SK-N-SH treated with all-trans-retinoic acid at 6 μM for 48 hours (cell line): ENCODE data around the gene PTOV1.

Source experiments
- ATAC-seq: fragments of 200-7000 bp; cut with Tn5 transposase; 3 replicates; pipeline ENCODE4 v1.9.1; 2020; ENCODE audit warnings: mild to moderate bottlenecking, moderate library complexity
- ARNTL ChIP-seq: fragments of 450-650 bp; formaldehyde crosslinking; IDR thresholded peaks from 2 replicates; pipeline ENCODE4 v1.5.0; 2020; ENCODE audit warnings: low read depth, mild to moderate bottlenecking, moderate library complexity, borderline replicate concordance
- BACH2 ChIP-seq: fragments of 250-450 bp; sonication (Bioruptor Pico); IDR thresholded peaks from 2 replicates; pipeline ENCODE4 v1.9.0; 2021; ENCODE audit warnings: mild to moderate bottlenecking, borderline replicate concordance
- CSDC2 ChIP-seq: fragments of 250-450 bp; sonication (Bioruptor Pico); IDR thresholded peaks from 2 replicates; pipeline ENCODE4 v1.5.0; 2020; ENCODE audit warnings: mild to moderate bottlenecking, moderate library complexity
- ESRRG ChIP-seq: fragments of 250-450 bp; sonication (Bioruptor Pico); IDR thresholded peaks from 2 replicates; pipeline ENCODE4 v1.6.1; 2021; ENCODE audit warnings: mild to moderate bottlenecking
- PPARA ChIP-seq: fragments of 250-450 bp; sonication (Bioruptor Pico); IDR thresholded peaks from 2 replicates; pipeline ENCODE4 v1.5.0; 2020; ENCODE audit warnings: mild to moderate bottlenecking, borderline replicate concordance
- RARB ChIP-seq: fragments of 250-450 bp; sonication (Bioruptor Pico); IDR thresholded peaks from 2 replicates; pipeline ENCODE4 v1.8.0; 2021; ENCODE audit warnings: mild to moderate bottlenecking, moderate library complexity
- SNAI2 ChIP-seq: fragments of 250-450 bp; sonication (Bioruptor Pico); IDR thresholded peaks from 2 replicates; pipeline ENCODE4 v1.5.0; 2020; ENCODE audit warnings: mild to moderate bottlenecking, moderate library complexity
- TCF4 ChIP-seq: fragments of 250-450 bp; sonication (Bioruptor Pico); IDR thresholded peaks from 2 replicates; pipeline ENCODE4 v1.8.0; 2021; ENCODE audit warnings: mild to moderate bottlenecking, moderate library complexity, borderline replicate concordance
- ZC3H10 ChIP-seq: fragments of 250-450 bp; sonication (Bioruptor Pico); IDR thresholded peaks from 2 replicates; pipeline ENCODE4 v1.5.1; 2021; ENCODE audit warnings: mild to moderate bottlenecking, moderate library complexity
- ZFP3 ChIP-seq: fragments of 250-450 bp; sonication (Bioruptor Pico); IDR thresholded peaks from 2 replicates; pipeline ENCODE4 v1.5.0; 2020; ENCODE audit warnings: mild to moderate bottlenecking, moderate library complexity
- ZFP30 ChIP-seq: fragments of 450-650 bp; formaldehyde crosslinking; IDR thresholded peaks from 2 replicates; pipeline ENCODE4 v1.5.0; 2022; ENCODE audit warnings: mild to moderate bottlenecking, moderate library complexity
- ZNF565 ChIP-seq: fragments of 450-650 bp; formaldehyde crosslinking; conservative IDR thresholded peaks from 2 replicates; pipeline ENCODE4 v1.5.0; 2020; ENCODE audit warnings: low read depth, mild to moderate bottlenecking, moderate library complexity
- TF ChIP-seq, protein P1 (sequence below): fragments of 250-450 bp; sonication (Bioruptor Pico); IDR thresholded peaks from 2 replicates; pipeline ENCODE4 v1.5.0; 2020; ENCODE audit warnings: mild to moderate bottlenecking, moderate library complexity
- TF ChIP-seq, protein P2 (sequence below): fragments of 250-450 bp; sonication (Bioruptor Pico); IDR thresholded peaks from 2 replicates; pipeline ENCODE4 v1.5.1; 2020; ENCODE audit warnings: low read depth, mild to moderate bottlenecking, moderate library complexity
- TF ChIP-seq, protein P3 (sequence below): fragments of 250-450 bp; sonication (Bioruptor Pico); IDR thresholded peaks from 2 replicates; pipeline ENCODE4 v1.8.0; 2020; ENCODE audit warnings: mild to moderate bottlenecking, moderate library complexity, borderline replicate concordance
- TF ChIP-seq, protein P4 (sequence below): fragments of 250-450 bp; sonication (Bioruptor Pico); IDR thresholded peaks from 2 replicates; pipeline ENCODE4 v1.5.1; 2021; ENCODE audit warnings: mild to moderate bottlenecking, moderate library complexity

PTOV1 gene

DNA sequence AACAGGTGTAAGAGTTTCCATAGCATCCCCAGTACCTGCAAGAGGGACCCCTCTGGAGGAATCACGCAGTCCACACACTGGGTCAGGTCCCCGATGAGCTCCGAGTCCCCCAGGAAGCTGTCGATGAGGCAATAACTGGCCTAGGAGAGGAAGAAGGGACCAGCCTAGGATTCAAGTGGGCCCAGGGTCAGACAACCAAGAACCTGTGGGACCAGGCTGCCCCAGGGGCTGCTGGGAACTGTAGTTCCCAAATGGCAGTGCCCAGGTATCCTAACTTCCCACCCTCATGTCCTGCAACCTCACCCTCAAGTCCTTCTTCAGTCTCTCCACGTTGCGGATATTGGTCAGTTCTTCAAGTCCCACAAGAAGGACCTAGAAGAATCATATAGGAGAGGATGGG, 39.6 kb upstream of the PTOV1 start (continued):
- TF ChIP-seq PPARA (CRISPR knock-in tag) (no peak), ZC3H10 (CRISPR knock-in tag) (no peak)

DNA sequence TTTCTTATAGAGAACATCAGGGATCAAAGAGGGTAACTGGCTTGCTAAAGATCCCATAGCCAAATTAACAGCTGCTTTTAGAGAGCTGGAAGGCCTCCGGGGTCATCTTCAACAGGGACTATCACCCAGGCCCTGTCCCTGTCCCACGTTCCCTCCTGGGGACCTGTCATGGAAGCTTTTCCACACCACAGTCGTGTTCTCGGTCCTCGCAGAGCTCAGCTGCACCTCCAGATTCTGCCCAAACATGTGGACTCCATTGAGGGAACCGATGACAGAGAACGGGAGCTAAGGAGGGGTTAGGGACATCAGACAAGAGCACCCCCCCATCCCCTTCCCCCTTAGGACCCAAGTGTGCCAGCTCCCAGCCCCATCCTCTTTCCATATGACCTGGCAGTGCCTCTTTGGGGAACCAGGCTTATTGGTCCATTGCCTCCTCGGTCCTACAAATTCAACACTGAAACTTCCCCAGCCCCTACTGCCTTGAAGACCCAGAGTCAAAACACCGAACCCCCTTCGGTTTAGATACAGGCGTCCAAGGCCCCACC, 38.4 kb upstream of the PTOV1 start:
- ATAC-seq, result no peak
- TF ChIP-seq, protein P1, sequence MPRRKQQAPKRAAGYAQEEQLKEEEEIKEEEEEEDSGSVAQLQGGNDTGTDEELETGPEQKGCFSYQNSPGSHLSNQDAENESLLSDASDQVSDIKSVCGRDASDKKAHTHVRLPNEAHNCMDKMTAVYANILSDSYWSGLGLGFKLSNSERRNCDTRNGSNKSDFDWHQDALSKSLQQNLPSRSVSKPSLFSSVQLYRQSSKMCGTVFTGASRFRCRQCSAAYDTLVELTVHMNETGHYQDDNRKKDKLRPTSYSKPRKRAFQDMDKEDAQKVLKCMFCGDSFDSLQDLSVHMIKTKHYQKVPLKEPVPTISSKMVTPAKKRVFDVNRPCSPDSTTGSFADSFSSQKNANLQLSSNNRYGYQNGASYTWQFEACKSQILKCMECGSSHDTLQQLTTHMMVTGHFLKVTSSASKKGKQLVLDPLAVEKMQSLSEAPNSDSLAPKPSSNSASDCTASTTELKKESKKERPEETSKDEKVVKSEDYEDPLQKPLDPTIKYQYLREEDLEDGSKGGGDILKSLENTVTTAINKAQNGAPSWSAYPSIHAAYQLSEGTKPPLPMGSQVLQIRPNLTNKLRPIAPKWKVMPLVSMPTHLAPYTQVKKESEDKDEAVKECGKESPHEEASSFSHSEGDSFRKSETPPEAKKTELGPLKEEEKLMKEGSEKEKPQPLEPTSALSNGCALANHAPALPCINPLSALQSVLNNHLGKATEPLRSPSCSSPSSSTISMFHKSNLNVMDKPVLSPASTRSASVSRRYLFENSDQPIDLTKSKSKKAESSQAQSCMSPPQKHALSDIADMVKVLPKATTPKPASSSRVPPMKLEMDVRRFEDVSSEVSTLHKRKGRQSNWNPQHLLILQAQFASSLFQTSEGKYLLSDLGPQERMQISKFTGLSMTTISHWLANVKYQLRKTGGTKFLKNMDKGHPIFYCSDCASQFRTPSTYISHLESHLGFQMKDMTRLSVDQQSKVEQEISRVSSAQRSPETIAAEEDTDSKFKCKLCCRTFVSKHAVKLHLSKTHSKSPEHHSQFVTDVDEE (CRISPR knock-in tag), result no peak
- TF ChIP-seq ZFP30 (CRISPR knock-in tag), result no peak
- TF ChIP-seq BACH2 (CRISPR knock-in tag), result no peak
- TF ChIP-seq ZFP3, result no peak
- no peak for TF ChIP-seq TCF4 (CRISPR knock-in tag)
- TF ChIP-seq ARNTL, result no peak
- TF ChIP-seq PPARA (CRISPR knock-in tag), result no peak
- TF ChIP-seq, protein P2, sequence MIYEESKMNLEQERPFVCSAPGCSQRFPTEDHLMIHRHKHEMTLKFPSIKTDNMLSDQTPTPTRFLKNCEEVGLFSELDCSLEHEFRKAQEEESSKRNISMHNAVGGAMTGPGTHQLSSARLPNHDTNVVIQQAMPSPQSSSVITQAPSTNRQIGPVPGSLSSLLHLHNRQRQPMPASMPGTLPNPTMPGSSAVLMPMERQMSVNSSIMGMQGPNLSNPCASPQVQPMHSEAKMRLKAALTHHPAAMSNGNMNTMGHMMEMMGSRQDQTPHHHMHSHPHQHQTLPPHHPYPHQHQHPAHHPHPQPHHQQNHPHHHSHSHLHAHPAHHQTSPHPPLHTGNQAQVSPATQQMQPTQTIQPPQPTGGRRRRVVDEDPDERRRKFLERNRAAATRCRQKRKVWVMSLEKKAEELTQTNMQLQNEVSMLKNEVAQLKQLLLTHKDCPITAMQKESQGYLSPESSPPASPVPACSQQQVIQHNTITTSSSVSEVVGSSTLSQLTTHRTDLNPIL (CRISPR knock-in tag), result no peak
- TF ChIP-seq, protein P3, sequence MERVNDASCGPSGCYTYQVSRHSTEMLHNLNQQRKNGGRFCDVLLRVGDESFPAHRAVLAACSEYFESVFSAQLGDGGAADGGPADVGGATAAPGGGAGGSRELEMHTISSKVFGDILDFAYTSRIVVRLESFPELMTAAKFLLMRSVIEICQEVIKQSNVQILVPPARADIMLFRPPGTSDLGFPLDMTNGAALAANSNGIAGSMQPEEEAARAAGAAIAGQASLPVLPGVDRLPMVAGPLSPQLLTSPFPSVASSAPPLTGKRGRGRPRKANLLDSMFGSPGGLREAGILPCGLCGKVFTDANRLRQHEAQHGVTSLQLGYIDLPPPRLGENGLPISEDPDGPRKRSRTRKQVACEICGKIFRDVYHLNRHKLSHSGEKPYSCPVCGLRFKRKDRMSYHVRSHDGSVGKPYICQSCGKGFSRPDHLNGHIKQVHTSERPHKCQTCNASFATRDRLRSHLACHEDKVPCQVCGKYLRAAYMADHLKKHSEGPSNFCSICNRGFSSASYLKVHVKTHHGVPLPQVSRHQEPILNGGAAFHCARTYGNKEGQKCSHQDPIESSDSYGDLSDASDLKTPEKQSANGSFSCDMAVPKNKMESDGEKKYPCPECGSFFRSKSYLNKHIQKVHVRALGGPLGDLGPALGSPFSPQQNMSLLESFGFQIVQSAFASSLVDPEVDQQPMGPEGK (CRISPR knock-in tag), result no peak

DNA sequence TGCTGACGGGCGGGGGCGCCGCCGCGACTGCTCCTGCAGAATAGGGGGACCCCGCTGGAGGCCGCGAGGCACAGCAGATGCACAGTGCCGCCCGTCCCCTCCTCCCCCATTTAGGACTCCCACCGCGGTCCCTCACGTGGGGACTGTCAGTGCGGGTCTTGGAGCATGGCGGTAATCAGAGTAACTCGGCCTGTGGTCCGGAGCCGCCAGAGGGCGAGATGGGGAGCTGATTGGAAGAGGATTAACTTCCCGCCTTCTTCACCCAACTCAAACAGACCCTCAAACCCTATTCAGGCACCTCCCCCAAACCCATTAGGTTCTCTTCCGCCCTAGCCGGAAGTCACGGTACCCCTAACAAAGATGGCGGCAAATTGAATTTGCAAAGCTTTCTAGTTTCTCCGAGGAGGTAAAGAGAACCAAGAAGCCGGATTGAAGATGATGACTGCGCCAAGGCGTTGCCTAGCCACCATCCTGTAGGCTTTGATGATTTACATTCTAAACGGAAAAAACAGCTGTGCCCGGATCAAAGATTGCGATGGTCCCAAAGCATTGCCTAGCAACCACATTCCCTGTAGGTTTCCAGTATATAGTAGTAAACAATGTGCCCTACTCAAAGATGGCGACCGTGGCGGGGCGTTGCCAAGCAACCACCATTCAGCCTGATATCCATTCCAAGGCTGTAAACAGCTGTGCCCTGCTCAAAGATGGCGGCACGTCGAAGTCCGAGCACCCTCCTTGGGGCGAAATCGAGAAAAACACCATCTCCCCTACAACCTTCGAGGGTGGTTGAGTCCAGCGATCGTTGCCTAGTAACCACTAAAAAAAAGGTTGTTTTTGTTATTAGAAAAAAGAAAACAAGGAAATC, 37.7 kb upstream of the PTOV1 start, which contains the start of gene FUZ:
Gene FUZ (minus strand): TSS at position 296 of the 865 bp plus-strand sequence. CDS start 186 bp downstream, at position 110.
- peak; percentile 73 for ATAC-seq
- TF ChIP-seq ZNF565 (CRISPR knock-in tag) (no peak), ZFP3 (no peak), CSDC2 (no peak), RARB (CRISPR knock-in tag) (no peak), TCF4 (CRISPR knock-in tag) (no peak)

DNA sequence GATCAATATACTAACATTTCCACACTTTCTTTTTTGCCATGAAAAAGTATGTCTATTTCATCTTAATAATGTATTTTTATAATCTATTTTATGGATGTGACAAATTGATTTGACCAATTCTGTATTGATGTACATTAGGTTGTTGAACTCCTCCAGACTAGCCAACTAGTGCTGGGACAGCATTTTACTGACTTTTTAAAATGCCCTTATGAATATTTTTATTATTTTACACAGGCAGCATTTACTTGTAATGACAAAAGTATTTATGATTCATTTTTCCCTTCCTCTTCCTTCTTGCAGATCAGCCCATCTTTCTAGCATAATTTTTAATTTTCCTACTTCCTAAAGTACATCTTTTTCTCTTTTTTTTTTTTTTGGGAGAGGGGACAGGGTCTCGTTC, 36.9 kb upstream of the PTOV1 start:
- TF ChIP-seq SNAI2 (CRISPR knock-in tag) (no peak), ESRRG (no peak)
- TF ChIP-seq, protein P1 (CRISPR knock-in tag), result no peak
- TF ChIP-seq, protein P4, sequence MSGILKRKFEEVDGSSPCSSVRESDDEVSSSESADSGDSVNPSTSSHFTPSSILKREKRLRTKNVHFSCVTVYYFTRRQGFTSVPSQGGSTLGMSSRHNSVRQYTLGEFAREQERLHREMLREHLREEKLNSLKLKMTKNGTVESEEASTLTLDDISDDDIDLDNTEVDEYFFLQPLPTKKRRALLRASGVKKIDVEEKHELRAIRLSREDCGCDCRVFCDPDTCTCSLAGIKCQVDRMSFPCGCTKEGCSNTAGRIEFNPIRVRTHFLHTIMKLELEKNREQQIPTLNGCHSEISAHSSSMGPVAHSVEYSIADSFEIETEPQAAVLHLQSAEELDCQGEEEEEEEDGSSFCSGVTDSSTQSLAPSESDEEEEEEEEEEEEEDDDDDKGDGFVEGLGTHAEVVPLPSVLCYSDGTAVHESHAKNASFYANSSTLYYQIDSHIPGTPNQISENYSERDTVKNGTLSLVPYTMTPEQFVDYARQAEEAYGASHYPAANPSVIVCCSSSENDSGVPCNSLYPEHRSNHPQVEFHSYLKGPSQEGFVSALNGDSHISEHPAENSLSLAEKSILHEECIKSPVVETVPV, result no peak
- no peak for ATAC-seq
